ENCODE measurements around the gene TEX22.

TEX22 gene

GRCh38 chr14:105417690-105418121 lies 19.4 kb downstream of the TEX22 start:
- DNase-seq (ENCODE audit: low read depth in 1 of 2, low spot score in 1 of 2) = no peak
- TF ChIP-seq JUND (IDR thresholded peaks at IDR 0.05; ENCODE audit: low read depth) = no peak
- in situ Hi-C loops (cut with HindIII; ENCODE audit: low pct_unique_long_range_greater_than_20kb, low sequenced_read_pairs) = no loop called here

GRCh38 chr14:105418269-105419194 lies 20.2 kb downstream of the TEX22 start:
- in situ Hi-C loops (cut with HindIII; ENCODE audit: low pct_unique_long_range_greater_than_20kb, low sequenced_read_pairs) = no loop called here
- no peak for TF ChIP-seq JUND (IDR thresholded peaks at IDR 0.05; ENCODE audit: low read depth)
- DNase-seq (ENCODE audit: low read depth in 1 of 2, low spot score in 1 of 2) = no peak

GRCh38 chr14:105419195-105420091 lies 21.1 kb downstream of the TEX22 start, which contains the start of gene MTA1:
MTA1 (plus strand) TSS chr14:105419827; CDS start chr14:105420036, 209 bp downstream.
- in situ Hi-C loops (cut with HindIII; ENCODE audit: low pct_unique_long_range_greater_than_20kb, low sequenced_read_pairs) = no loop called here
- DNase-seq (ENCODE audit: low read depth in 1 of 2, low spot score in 1 of 2) = peak; percentile 61 to 83
- no peak for TF ChIP-seq JUND (IDR thresholded peaks at IDR 0.05; ENCODE audit: low read depth)

- in situ Hi-C loops (cut with HindIII; ENCODE audit: low pct_unique_long_range_greater_than_20kb, low sequenced_read_pairs) = no loop called here
- TF ChIP-seq JUND (IDR thresholded peaks at IDR 0.05; ENCODE audit: low read depth) = no peak
- DNase-seq (ENCODE audit: low read depth in 1 of 2, low spot score in 1 of 2) = no peak
These were observed 22.0 kb downstream of the TEX22 start for GRCh38 chr14:105420101-105420973.

GRCh38 chr14:105420974-105421674 lies 22.8 kb downstream of the TEX22 start:
- in situ Hi-C loops (cut with HindIII; ENCODE audit: low pct_unique_long_range_greater_than_20kb, low sequenced_read_pairs) = no loop called here
- no peak for TF ChIP-seq JUND (IDR thresholded peaks at IDR 0.05; ENCODE audit: low read depth)
- no peak for DNase-seq (ENCODE audit: low read depth in 1 of 2, low spot score in 1 of 2)

GRCh38 chr14:105421723-105422615 lies 23.6 kb downstream of the TEX22 start:
- in situ Hi-C loops (cut with HindIII; ENCODE audit: low pct_unique_long_range_greater_than_20kb, low sequenced_read_pairs) = no loop called here
- TF ChIP-seq JUND (IDR thresholded peaks at IDR 0.05; ENCODE audit: low read depth) = no peak
- DNase-seq (ENCODE audit: low read depth in 1 of 2, low spot score in 1 of 2) = no peak

- no peak for DNase-seq (ENCODE audit: low read depth in 1 of 2, low spot score in 1 of 2)
- in situ Hi-C loops (cut with HindIII; ENCODE audit: low pct_unique_long_range_greater_than_20kb, low sequenced_read_pairs) = no loop called here
- TF ChIP-seq JUND (IDR thresholded peaks at IDR 0.05; ENCODE audit: low read depth) = no peak
These were observed 24.6 kb downstream of the TEX22 start for GRCh38 chr14:105422695-105423487.

GRCh38 chr14:105423488-105424195 lies 25.3 kb downstream of the TEX22 start:
- TF ChIP-seq JUND (IDR thresholded peaks at IDR 0.05; ENCODE audit: low read depth) = no peak
- in situ Hi-C loops (cut with HindIII; ENCODE audit: low pct_unique_long_range_greater_than_20kb, low sequenced_read_pairs) = no loop called here
- DNase-seq (ENCODE audit: low read depth in 1 of 2, low spot score in 1 of 2) = no peak

GRCh38 chr14:105424861-105425260 lies 26.5 kb downstream of the TEX22 start:
- DNase-seq (ENCODE audit: low read depth in 1 of 2, low spot score in 1 of 2) = no peak
- TF ChIP-seq JUND (IDR thresholded peaks at IDR 0.05; ENCODE audit: low read depth) = no peak
- in situ Hi-C loops (cut with HindIII; ENCODE audit: low pct_unique_long_range_greater_than_20kb, low sequenced_read_pairs) = no loop called here
